PFSK-1 (cell line): Measurements from ENCODE around the gene ELMO3.

Experiments used
- POLR2AphosphoS5 ChIP-seq: IDR thresholded peaks from 2 replicates; pipeline ENCODE4 v1.6.1; 2012; ENCODE audit warnings: low read depth, mild to moderate bottlenecking, control low read depth, low read length, moderate library complexity
- SIN3A ChIP-seq: IDR thresholded peaks from 2 replicates; pipeline ENCODE4 v1.6.1; 2012; ENCODE audit warnings: mild to moderate bottlenecking, low read length, moderate library complexity, borderline replicate concordance; ENCODE audit not compliant: insufficient read depth
- TAF1 ChIP-seq: IDR thresholded peaks from 2 replicates; pipeline ENCODE4 v1.6.1; 2012; ENCODE audit warnings: low read length, control low read depth, borderline replicate concordance; ENCODE audit not compliant: insufficient read depth

DNA sequence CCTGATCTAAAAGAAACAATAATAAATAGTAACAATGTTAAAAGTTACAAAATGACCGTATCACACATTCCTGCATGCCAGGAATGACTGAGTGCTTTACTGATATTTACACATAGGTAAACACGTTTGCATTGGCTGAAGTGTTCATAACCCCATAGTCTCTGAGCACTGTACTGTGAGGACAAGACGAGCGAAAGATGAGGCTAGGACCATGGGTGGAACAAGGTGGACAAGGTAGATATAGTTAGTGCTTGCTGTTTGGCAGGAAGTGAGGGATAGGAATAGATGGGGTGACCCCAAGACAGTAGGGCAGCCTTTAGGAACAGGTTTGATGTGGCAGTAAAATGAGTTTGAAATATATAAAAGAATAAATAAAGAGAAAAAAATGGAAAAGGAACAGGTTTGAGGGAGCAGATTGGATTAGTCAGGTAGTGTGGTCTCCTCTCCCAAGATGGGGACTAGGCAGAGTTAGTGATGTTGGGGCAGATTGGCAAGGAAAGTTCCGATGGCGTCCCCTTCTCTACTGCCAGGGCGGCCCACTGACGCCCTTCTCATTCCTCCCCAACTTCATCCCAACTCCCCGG, 7.4 kb upstream of the ELMO3 start:
- no peak for TF ChIP-seq POLR2AphosphoS5
- TF ChIP-seq TAF1: no peak
- no peak for TF ChIP-seq SIN3A
